ENCODE data around the gene S100A3.
A peak's percentile ranks its signal among the peaks of the same experiment; 100 is the strongest.
"Not testable (repeated sequence)": the region's sequence is repeated elsewhere in the genome, so short reads cannot be mapped to it uniquely, and the experiment has no call there.

Gene S100A3

GRCh38 chr1:153548722-153549688, at the start of gene S100A3:
Gene S100A3 (minus strand): TSS chr1:153549258. CDS start chr1:153548485, 773 bp downstream.
- peak; percentile 87 for DNase-seq (ENCODE audit: low read depth)

GRCh38 chr1:153598309-153599172, 49.5 kb upstream of the S100A3 start:
- DNase-seq (ENCODE audit: low read depth), result peak; percentile 73

- no peak for DNase-seq (ENCODE audit: low read depth)
These were observed 48.1 kb upstream of the S100A3 start for GRCh38 chr1:153597206-153597605.

DNA sequence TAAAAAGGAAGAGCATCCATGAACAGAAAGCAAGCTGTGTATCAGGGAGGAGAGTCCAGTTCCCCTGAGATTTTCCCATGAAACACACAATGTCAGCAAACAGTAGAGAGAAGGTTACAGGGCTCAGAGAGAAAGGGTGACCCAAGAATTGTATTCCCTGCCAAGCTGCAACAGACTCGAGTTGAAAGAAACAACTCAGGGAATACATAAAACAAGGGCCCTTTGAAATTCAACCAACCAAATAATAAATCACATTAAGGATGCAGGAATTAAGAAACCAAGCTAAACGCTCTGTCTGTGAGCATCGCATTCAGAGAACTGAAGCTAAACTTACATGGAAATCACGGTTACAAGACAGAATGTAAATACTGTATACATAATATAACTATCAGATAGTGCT, 43.7 kb upstream of the S100A3 start:
- no peak for DNase-seq (ENCODE audit: low read depth)

- DNase-seq (ENCODE audit: low read depth), result no peak
These were observed 39.4 kb upstream of the S100A3 start for GRCh38 chr1:153588482-153588881.

GRCh38 chr1:153588033-153588432, 39.0 kb upstream of the S100A3 start:
- DNase-seq (ENCODE audit: low read depth), result not testable (repeated sequence)

DNA sequence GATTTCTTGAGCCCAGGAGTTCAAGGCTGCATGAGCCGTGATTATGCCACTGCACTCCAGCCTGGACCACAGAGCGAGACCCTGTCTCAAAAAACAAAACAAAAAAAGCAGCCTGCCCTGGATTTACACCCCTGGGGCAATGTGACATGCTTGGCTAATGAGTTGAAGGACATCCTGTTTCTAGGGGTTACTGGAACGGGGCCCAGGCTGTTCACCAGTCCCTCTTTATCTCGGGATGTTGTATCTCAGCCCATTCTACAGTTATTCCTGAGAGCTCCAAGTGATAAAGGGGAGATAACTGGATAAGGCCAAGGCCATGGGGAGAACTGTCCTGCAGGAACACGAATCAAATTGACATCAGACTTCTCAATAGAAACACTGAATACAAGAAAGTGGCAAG, 38.3 kb upstream of the S100A3 start:
- no peak for DNase-seq (ENCODE audit: low read depth)

DNA sequence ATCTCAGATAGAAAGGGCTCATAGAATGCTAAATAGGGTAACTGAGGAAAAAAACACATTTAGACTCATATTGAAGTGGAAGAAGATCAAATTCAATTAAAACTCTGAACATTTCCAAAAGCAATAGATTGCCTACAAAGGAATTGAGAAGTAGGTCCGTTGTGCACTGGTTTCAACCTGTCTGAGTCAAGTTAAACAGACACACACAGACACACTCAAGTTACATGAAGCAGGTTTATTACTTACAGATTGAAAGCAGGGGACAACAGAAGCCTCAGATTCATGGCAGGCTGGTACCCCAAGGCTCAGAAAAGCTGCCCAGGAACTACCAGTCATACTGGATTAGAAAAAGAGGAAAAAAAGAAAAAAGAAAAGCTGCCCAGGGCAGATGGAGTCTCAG, 37.3 kb upstream of the S100A3 start:
- no peak for DNase-seq (ENCODE audit: low read depth)

DNA sequence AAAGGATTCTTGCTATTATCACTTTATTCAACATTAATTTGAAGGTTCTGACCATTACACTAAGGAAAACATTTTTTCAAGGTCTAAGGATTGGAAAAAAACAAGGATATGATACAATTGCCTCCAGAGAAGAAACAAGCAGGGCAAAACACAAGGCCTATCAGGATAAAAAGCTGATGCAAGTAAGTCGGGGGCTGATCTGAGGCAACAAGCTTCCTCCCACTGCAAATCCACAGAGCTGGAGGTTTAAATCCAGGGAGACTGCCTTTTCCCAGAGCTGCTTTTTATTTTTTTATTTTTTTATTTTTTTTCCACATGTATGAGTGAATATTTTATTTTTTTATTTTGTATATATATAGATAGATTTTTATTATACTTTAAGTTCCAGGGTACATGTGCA, 35.9 kb upstream of the S100A3 start:
- no peak for DNase-seq (ENCODE audit: low read depth)

DNA sequence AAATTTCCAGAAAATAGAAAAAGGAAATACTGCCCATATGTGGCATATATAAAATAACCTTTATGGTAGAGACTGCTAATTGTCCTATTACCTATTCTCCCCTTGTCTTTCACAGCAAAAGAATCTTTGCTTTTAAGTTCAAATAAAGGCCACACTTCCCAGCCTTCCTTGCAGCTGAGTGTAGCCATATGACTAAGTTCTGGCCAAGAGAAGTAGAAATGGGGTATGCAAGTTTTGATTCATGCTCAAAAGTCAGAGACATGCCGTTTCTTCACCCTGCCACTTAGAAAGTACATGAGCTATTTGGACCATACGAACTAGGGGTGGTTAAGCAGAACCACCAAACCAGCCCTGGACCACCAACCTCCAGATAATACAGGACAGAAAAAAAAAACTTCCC, 34.9 kb upstream of the S100A3 start:
- DNase-seq (ENCODE audit: low read depth), result no peak

GRCh38 chr1:153583514-153583913, 34.5 kb upstream of the S100A3 start:
- not testable (repeated sequence) for DNase-seq (ENCODE audit: low read depth)

GRCh38 chr1:153582836-153583235, 33.8 kb upstream of the S100A3 start:
- not testable (repeated sequence) for DNase-seq (ENCODE audit: low read depth)

- DNase-seq (ENCODE audit: low read depth), result no peak
These were observed 29.9 kb upstream of the S100A3 start for GRCh38 chr1:153578936-153579335.

GRCh38 chr1:153578490-153578889, 29.4 kb upstream of the S100A3 start:
- DNase-seq (ENCODE audit: low read depth), result no peak

- no peak for DNase-seq (ENCODE audit: low read depth)
These were observed 28.6 kb upstream of the S100A3 start for GRCh38 chr1:153577624-153578051.

- no peak for DNase-seq (ENCODE audit: low read depth)
These were observed 28.1 kb upstream of the S100A3 start for GRCh38 chr1:153577138-153577537.

GRCh38 chr1:153575497-153575896, 26.4 kb upstream of the S100A3 start:
- DNase-seq (ENCODE audit: low read depth), result not testable (repeated sequence)

GRCh38 chr1:153575081-153575491, 26.0 kb upstream of the S100A3 start:
- DNase-seq (ENCODE audit: low read depth), result not testable (repeated sequence)

GRCh38 chr1:153573351-153573750, 24.3 kb upstream of the S100A3 start:
- DNase-seq (ENCODE audit: low read depth), result no peak

GRCh38 chr1:153572569-153573015, 23.5 kb upstream of the S100A3 start:
- peak; percentile 80 for DNase-seq (ENCODE audit: low read depth)

DNA sequence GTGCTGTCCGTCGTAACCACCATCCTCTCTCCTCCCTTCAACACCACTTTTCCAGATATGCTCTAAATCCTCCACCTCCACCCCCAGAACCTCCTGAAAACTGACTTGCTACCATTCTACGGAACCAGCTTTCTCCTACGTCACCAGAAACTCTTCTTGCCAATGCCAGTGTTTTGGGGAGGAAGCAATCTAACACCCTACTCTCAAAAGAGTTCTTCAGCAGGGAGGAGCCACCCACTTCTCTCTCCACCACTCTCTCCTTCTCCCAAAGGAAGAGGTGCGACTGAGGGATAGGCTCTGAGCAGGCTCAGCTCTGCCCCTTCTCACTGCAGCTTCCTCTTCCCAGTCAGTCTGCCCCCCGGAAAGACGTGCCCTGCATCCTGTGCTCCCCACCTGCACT, 22.6 kb upstream of the S100A3 start:
- no peak for DNase-seq (ENCODE audit: low read depth)

- no peak for DNase-seq (ENCODE audit: low read depth)
These were observed 21.8 kb upstream of the S100A3 start for GRCh38 chr1:153570874-153571273.

DNA sequence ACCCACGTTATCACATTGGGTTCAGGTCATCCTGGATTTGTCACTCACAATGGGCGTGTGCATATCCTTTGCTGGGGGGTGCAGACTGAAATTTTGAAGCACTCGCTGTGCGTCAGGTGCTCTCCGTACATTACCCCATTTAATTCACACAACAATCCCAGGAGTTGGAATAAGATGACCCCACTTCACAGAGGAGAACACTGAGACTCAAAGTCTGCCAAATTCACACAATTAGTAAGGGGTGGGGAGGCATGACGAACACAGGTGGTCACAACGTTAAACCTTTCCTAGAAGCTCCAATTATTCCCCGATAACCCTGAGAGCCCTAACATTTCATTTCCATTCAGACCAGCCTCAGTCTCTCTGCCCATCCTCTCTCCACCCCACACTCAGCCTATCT, 20.4 kb upstream of the S100A3 start:
- no peak for DNase-seq (ENCODE audit: low read depth)
